K562 (cell line): ENCODE data around the gene TRIM44. TPM values are rescaled to one million over a fixed set of nuclear protein-coding genes. Genes with fewer than 3 reads are reported as not detected.

ENCODE experiments used
- ATAC-seq: fragments of 200-7000 bp; cut with Tn5 transposase; 3 replicates; pipeline ENCODE4 v1.9.1; 2020; ENCODE audit warnings: moderate library complexity
- BruUV-seq: library from RNA; stranded (reverse); fragments of 400-500 nt; replicated peaks from 2 replicates; lab custom pipeline; 2021; lab: Mats Ljungman, UMichigan
- CTCF ChIA-PET: fragments of 300-600 bp; formaldehyde crosslinking; extraction: SDS; loops from one replicate; lab custom pipeline; 2021; ENCODE audit warnings: low intra/inter-chr PET ratio; lab: Yijun Ruan, JAX
- POLR2A ChIA-PET: fragments of 300-600, 350-650 bp; sonication (Branson Sonifier 250); formaldehyde crosslinking; extraction: SDS; loops from one replicate; lab custom pipeline; 2021; ENCODE audit warnings: antibody characterized with exemption, inconsistent platforms; lab: Yijun Ruan, JAX
- DNase-seq, 4 experiments: peaks; one replicate each; pipeline versions ENCODE4 v3.0.0 to v3.0.0-alpha.2; 2011 to 2018; ENCODE audit warnings: low spot score in 3 of 4, mixed read lengths in 3 of 4; ENCODE audit errors: extremely low read depth in 1 of 4
- FAIRE-seq: peaks from 2 replicates; lab custom pipeline; 2011; peaks lifted over from hg19 to GRCh38; lab: Jason Lieb, UNC
- H2AFZ ChIP-seq: 2 replicates; pipeline ENCODE4 v1.6.0; 2011; ENCODE audit warnings: low read depth, low read length, control low read depth, inconsistent platforms
- H3K27ac ChIP-seq: fragments of 200-600 bp; 3 replicates; pipeline ENCODE4 v1.8.0; 2011; ENCODE audit warnings: low read depth, mild to moderate bottlenecking, control low read depth, inconsistent platforms, low read length, moderate library complexity, mixed read lengths; ENCODE audit errors: extremely low read depth
- H3K27me3 ChIP-seq, 2 experiments: fragments of 300-600 bp in 1 of 2; 2 replicates in 1 of 2; 3 replicates in 1 of 2; pipeline versions ENCODE4 v1.6.0 to v1.8.0; 2011; ENCODE audit warnings: inconsistent platforms in 2 of 2, low read length in 2 of 2, mild to moderate bottlenecking in 1 of 2, mixed read lengths in 1 of 2, moderate library complexity in 1 of 2; ENCODE audit not compliant: control insufficient read depth in 2 of 2, insufficient read depth in 2 of 2
- H3K36me3 ChIP-seq: fragments of 300-600 bp; 3 replicates; pipeline ENCODE4 v1.8.0; 2011; ENCODE audit warnings: mild to moderate bottlenecking, low read length, inconsistent platforms; ENCODE audit not compliant: control insufficient read depth, insufficient read depth
- H3K4me1 ChIP-seq, 2 experiments: fragments of 200-600 bp in 1 of 2; replicated peaks in 1 of 2; 2 replicates in 1 of 2; 3 replicates in 1 of 2; pipeline versions ENCODE4 v1.5.1 to v1.8.0; 2011; ENCODE audit warnings: inconsistent platforms in 2 of 2, low read length in 2 of 2, mild to moderate bottlenecking in 1 of 2, mixed read lengths in 1 of 2, moderate library complexity in 1 of 2; ENCODE audit not compliant: control insufficient read depth in 2 of 2, insufficient read depth in 2 of 2
- H3K4me2 ChIP-seq: 2 replicates; pipeline ENCODE4 v1.6.1; 2011; ENCODE audit warnings: low read length, control low read depth, inconsistent platforms, mixed read lengths; ENCODE audit not compliant: insufficient read depth
- H3K4me3 ChIP-seq: fragments of 200-600 bp; sonication (generic), shearing (Covaris generic); 2 replicates; pipeline ENCODE4 v1.5.1; 2016; ENCODE audit warnings: control low read depth, inconsistent platforms
- H3K79me2 ChIP-seq: fragments of 200-600 bp; 3 replicates; pipeline ENCODE4 v1.8.0; 2011; ENCODE audit warnings: low read length, inconsistent platforms; ENCODE audit not compliant: control insufficient read depth, insufficient read depth
- H3K9ac ChIP-seq, 2 experiments: 2 replicates each; pipeline versions ENCODE4 v1.6.0 to v1.6.1; 2011; ENCODE audit warnings: low read depth in 2 of 2, low read length in 2 of 2, control low read depth in 1 of 2, inconsistent platforms in 1 of 2, mild to moderate bottlenecking in 1 of 2, mixed read lengths in 1 of 2; ENCODE audit not compliant: insufficient read depth in 1 of 2
- H3K9me1 ChIP-seq: one replicate; pipeline ENCODE4 v1.6.0; 2011; ENCODE audit warnings: inconsistent platforms, mild to moderate bottlenecking, low read length, moderate library complexity; ENCODE audit not compliant: control insufficient read depth, insufficient read depth
- H3K9me3 ChIP-seq: replicated peaks from 2 replicates; pipeline ENCODE4 v1.5.1; 2011; ENCODE audit warnings: low read depth, low read length, inconsistent platforms; ENCODE audit not compliant: control insufficient read depth, insufficient read depth
- H4K20me1 ChIP-seq: replicated peaks from 2 replicates; pipeline ENCODE4 v1.6.1; 2011; ENCODE audit warnings: low read length, inconsistent platforms, mixed read lengths; ENCODE audit not compliant: control insufficient read depth, insufficient read depth
- CBFA2T2 ChIP-seq: fragments of 450-650 bp; conservative IDR thresholded peaks from 2 replicates; pipeline ENCODE4 v1.6.1; 2017; ENCODE audit warnings: mild to moderate bottlenecking
- NFRKB ChIP-seq: fragments of 450-650 bp; IDR thresholded peaks from 2 replicates; pipeline ENCODE4 v1.6.1; 2016; ENCODE audit warnings: low read depth
- NFYB ChIP-seq: IDR thresholded peaks from 2 replicates; pipeline ENCODE4 v1.6.1; 2011; ENCODE audit warnings: mild to moderate bottlenecking, moderate library complexity; ENCODE audit not compliant: insufficient read length; ENCODE audit errors: extremely low read depth
- NONO ChIP-seq, 2 experiments: fragments of 200-400 bp in 1 of 2; fragments of 450-650 bp in 1 of 2; formaldehyde crosslinking in 1 of 2; IDR thresholded peaks; 2 replicates each; pipeline ENCODE4 v1.6.1; 2017; ENCODE audit warnings: low read depth in 2 of 2, mild to moderate bottlenecking in 2 of 2, moderate library complexity in 2 of 2, low read length in 1 of 2
- PHB2 ChIP-seq: fragments of 450-650 bp; IDR thresholded peaks from 2 replicates; pipeline ENCODE4 v1.6.1; 2017; ENCODE audit warnings: low read depth
- ZFP1 ChIP-seq: fragments of 450-650 bp; formaldehyde crosslinking; IDR thresholded peaks from 2 replicates; pipeline ENCODE4 v1.4.0; 2020; ENCODE audit warnings: mild to moderate bottlenecking, mixed read lengths
- ZNF830 ChIP-seq: fragments of 250-450 bp; sonication (Bioruptor Pico); IDR thresholded peaks from 2 replicates; pipeline ENCODE4 v1.5.0; 2021; ENCODE audit warnings: mild to moderate bottlenecking
- WGBS: fragments of 100-300 bp; shearing (Covaris generic); methylation state at CpG from one replicate; pipeline ENCODE4 v1.1.6; 2016; ENCODE audit warnings: low coverage, mixed read lengths; ENCODE audit not compliant: insufficient coverage; ENCODE audit errors: missing lambda C conversion rate; 5-methylcytosine and 5-hydroxymethylcytosine counted together
- in situ Hi-C: fragments of 300-500 bp; cut with MboI; formaldehyde crosslinking; loops from 4 replicates; pipeline ENCODE4 v1.15.0; 2018; ENCODE audit warnings: inconsistent platforms, mixed read lengths
- intact Hi-C: fragments of 100-400 bp; cut with micrococcal nuclease; formaldehyde crosslinking; loops from 2 replicates; pipeline ENCODE4 v1.14.2; 2022
- polyA plus RNA-seq, 8 experiments: library from polyadenylated mRNA; depleted of rRNA in 4 of 8; stranded (reverse) in 5 of 8; unstranded in 3 of 8; fragments of >200 nt; fragmentation: Nextera tagmentation in 2 of 8; fragmentation: Illumina TruSeq in 1 of 8; extraction: Ambion mirVana in 2 of 8; extraction: Trizol in 1 of 8; gene quantifications; 2 replicates each; pipeline versions ENCODE4 v1.2.1 to v1.2.3, GENCODE V29; 2011 to 2014; ENCODE audit warnings: inconsistent platforms in 1 of 8, missing spikeins in 1 of 8
- total RNA-seq, 7 experiments: library from RNA; depleted of rRNA in 6 of 7; stranded (reverse); fragments of >200 nt in 6 of 7; fragmentation: Illumina TruSeq in 2 of 7; extraction: Trizol in 2 of 7; gene quantifications; 2 replicates each; pipeline versions ENCODE4 v1.2.1 to v1.2.3, GENCODE V29; 2011 to 2021; ENCODE audit warnings: low replicate concordance in 1 of 7
- TF ChIP-seq, protein P1 (sequence below): fragments of 250-450 bp; sonication (Bioruptor Pico); IDR thresholded peaks from 2 replicates; pipeline ENCODE4 v1.8.0; 2021; ENCODE audit warnings: borderline replicate concordance, mild to moderate bottlenecking, moderate library complexity; ENCODE audit not compliant: poor library complexity, severe bottlenecking

TRIM44 gene
- total and polyA plus RNA-seq, 9 of the 15 experiments (the other 6 are each of a cell fraction or from before 2014, with no cell fraction given): 8.3 to 105 (median 37.2) TPM

DNA sequence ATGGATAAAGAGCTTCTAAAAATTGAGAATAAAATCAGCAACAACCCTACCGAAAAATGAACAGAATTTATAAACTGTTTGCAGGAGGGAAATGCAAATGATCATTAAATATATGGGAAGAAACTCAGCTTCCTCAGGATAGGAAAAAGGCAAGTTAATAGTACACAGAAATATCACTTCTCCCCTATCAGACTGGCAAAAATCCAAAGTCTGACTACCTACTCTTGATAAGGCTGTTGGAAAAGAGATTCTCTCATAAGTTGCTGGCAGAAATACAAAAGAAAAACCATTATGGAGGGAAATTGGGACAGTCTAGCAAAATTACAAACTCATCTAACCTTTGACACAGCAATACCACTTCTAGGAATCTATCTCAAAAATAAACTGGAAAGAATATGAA is 180.4 kb downstream of the TRIM44 start:
- Histone ChIP-seq H3K9me1 (no peaks in the 10 kb centered on the region), H3K9ac (no peak overlapping the region), H2AFZ (no peak overlapping the region), H3K79me2 (no peaks in the 10 kb centered on the region), H3K27me3 (peaks cover 10 to 14% of the 10 kb centered on the region in 2 experiments; a peak in 3 of 5 replicates), H3K27ac (no peak overlapping the region), H3K4me1 (no peaks in the 10 kb centered on the region), H3K9me3 (no peaks in the 10 kb centered on the region), H3K36me3 (no peaks in the 10 kb centered on the region), H3K4me2 (no peak overlapping the region), H4K20me1 (no peaks in the 10 kb centered on the region), H3K4me3 (no peak overlapping the region)
- FAIRE-seq (no peak), ATAC-seq (no peak), DNase-seq (no peak)
- no TSS peak for BruUV-seq
- in situ Hi-C loops: no loop called here
- 0% methylated on average over 1 of the region's 1 CpG for WGBS
- ChIA-PET POLR2A (no interaction called here), CTCF (no interaction called here)
- intact Hi-C loops: no loop called here
- TF ChIP-seq CBFA2T2: no peak
- TF ChIP-seq, protein P1, sequence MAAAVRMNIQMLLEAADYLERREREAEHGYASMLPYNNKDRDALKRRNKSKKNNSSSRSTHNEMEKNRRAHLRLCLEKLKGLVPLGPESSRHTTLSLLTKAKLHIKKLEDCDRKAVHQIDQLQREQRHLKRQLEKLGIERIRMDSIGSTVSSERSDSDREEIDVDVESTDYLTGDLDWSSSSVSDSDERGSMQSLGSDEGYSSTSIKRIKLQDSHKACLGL (CRISPR knock-in tag): no peak
- TF ChIP-seq ZFP1 (CRISPR knock-in tag): no peak
- no peak for TF ChIP-seq NFYB
- TF ChIP-seq ZNF830 (CRISPR knock-in tag): no peak
- TF ChIP-seq PHB2: no peak
- no peak for TF ChIP-seq NFRKB
- no peak for TF ChIP-seq NONO (IDR thresholded peaks at IDR 0.05; ENCODE audit: low read depth in 2 of 2, low read length in 1 of 2)
- TF ChIP-seq, all 486 proteins: peak for 0
